Measurements from ENCODE around the gene DES.

The DES gene

DNA sequence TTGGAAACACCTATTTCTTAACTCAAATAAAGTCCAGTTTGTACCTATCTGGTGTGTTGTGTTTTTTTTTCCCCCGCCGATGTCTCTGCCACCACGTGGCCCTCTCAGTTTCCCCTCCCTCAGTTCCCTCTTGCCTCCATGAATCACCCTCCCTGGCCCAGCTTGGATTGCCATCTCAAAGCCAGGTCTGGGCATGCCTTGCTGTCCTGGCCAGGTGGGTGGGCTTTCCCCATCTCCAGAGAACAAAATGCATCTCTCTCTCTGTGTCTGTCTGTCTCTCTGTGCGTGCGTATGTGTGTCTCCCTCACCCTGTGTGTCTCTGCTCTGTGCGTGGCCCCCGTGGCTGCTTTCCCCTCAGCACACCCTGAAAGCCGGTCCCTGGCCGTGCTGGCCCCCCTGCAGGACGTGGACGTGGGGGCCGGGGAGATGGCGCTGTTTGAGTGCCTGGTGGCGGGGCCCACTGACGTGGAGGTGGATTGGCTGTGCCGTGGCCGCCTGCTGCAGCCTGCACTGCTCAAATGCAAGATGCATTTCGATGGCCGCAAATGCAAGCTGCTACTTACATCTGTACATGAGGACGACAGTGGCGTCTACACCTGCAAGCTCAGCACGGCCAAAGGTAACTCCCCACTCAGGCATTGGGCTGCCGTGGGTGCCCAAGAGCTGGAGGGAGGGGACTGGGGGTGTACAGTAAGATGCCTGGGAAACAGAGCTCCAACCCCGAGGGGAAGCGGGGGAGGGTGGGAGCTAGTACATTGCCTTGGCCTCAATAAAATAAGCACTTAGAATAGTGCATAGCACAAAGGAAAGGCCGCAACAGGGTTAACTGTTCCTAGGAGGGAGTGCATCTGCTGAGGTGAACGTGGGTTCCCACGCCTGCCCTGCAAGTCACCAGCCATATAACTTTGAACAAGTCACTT lies 48.9 kb downstream of the DES start:
- no peak for TF ChIP-seq ZFX (IDR thresholded peaks at IDR 0.05; ENCODE audit: borderline replicate concordance)
- TF ChIP-seq, protein P1, sequence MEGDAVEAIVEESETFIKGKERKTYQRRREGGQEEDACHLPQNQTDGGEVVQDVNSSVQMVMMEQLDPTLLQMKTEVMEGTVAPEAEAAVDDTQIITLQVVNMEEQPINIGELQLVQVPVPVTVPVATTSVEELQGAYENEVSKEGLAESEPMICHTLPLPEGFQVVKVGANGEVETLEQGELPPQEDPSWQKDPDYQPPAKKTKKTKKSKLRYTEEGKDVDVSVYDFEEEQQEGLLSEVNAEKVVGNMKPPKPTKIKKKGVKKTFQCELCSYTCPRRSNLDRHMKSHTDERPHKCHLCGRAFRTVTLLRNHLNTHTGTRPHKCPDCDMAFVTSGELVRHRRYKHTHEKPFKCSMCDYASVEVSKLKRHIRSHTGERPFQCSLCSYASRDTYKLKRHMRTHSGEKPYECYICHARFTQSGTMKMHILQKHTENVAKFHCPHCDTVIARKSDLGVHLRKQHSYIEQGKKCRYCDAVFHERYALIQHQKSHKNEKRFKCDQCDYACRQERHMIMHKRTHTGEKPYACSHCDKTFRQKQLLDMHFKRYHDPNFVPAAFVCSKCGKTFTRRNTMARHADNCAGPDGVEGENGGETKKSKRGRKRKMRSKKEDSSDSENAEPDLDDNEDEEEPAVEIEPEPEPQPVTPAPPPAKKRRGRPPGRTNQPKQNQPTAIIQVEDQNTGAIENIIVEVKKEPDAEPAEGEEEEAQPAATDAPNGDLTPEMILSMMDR (IDR thresholded peaks at IDR 0.05), result no peak
- no peak overlapping the region for H3K27ac ChIP-seq

DNA sequence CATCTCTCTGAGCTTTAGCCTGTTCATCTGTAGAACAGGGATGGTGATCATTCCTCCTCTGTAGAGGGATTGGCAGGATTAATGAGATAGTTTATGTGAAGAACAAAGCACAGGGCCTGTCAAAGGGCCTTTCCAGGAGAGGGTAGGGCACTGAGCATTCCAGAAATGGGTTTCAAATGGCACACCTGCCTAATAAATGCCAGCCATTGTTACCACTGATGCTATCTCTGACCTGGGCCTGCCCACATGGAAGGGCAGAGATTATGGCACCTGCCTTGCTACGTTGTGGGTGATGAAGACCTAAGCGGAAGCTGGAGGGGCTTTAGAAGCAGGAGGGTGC lies 49.5 kb downstream of the DES start:
- no peak overlapping the region for H3K27ac ChIP-seq
- no peak for TF ChIP-seq ZFX (IDR thresholded peaks at IDR 0.05; ENCODE audit: borderline replicate concordance)
- TF ChIP-seq, protein P1 (IDR thresholded peaks at IDR 0.05), result no peak

DNA sequence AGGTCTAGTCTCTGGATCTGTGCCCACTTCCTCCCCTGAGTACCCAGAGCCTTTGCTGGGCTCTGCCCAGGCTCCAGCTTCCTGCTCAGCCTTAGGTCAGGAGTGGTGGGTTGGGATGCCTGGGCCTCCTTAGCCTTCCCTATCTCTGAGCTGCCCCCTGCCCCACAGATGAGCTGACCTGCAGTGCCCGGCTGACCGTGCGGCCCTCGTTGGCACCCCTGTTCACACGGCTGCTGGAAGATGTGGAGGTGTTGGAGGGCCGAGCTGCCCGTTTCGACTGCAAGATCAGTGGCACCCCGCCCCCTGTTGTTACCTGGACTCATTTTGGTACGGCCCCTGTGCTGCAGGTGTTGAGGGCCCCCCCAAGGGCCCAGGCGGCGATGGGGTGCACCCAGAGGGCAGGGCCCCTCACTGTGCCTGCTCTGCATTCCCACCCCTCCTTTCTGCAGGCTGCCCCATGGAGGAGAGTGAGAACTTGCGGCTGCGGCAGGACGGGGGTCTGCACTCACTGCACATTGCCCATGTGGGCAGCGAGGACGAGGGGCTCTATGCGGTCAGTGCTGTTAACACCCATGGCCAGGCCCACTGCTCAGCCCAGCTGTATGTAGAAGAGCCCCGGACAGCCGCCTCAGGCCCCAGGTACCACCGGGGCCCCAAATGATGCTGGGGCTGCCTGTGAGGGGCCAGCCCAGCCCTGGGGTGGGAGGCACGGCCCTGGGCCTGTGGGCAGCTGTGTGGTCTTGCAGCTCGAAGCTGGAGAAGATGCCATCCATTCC lies 50.4 kb downstream of the DES start:
- no peak overlapping the region for H3K27ac ChIP-seq
- TF ChIP-seq, protein P1 (IDR thresholded peaks at IDR 0.05), result no peak
- no peak for TF ChIP-seq ZFX (IDR thresholded peaks at IDR 0.05; ENCODE audit: borderline replicate concordance)

DNA sequence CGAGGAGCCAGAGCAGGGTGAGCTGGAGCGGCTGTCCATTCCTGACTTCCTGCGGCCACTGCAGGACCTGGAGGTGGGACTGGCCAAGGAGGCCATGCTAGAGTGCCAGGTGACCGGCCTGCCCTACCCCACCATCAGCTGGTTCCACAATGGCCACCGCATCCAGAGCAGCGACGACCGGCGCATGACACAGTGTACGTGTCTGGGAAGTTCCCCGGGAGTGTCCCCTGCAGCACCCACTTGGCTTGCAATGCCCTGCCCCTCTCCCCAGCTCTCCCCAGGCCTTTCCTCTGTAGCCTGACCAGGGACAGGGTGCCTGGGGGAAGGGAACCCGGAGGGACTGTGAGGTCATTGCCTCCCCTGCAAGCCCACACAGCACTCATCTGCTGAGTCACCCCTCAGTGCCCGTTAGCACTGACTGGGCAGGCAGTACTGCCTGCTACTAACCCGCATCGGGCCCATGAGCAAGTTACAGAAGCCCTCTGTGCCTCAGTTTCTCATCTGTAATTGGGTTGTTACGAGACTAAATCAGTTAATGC lies 51.1 kb downstream of the DES start:
- TF ChIP-seq, protein P1 (IDR thresholded peaks at IDR 0.05), result no peak
- TF ChIP-seq ZFX (IDR thresholded peaks at IDR 0.05; ENCODE audit: borderline replicate concordance), result no peak
- no peak overlapping the region for H3K27ac ChIP-seq

DNA sequence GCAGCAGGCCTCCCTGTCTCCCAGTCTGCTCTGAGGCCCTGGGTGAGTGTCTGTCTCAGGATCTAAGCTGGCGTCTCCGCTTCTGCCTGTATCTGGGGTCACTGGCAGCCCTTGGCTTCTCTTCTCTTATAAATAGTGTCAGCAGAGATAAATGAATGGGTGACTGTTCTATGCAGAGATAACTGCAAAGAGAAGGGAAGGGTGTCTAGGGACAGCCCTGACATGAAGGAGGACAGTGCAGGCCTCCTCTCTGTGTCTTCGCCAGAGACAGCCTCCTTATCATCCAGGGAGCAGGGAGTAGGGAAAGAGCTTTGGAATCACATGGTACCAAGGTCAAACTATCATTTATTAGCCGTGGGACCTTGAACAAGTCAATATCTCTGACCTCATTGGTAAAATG lies 52.3 kb downstream of the DES start:
- TF ChIP-seq, protein P1 (IDR thresholded peaks at IDR 0.05), result no peak
- no peak for TF ChIP-seq ZFX (IDR thresholded peaks at IDR 0.05; ENCODE audit: borderline replicate concordance)
- H3K27ac ChIP-seq, result no peak overlapping the region

DNA sequence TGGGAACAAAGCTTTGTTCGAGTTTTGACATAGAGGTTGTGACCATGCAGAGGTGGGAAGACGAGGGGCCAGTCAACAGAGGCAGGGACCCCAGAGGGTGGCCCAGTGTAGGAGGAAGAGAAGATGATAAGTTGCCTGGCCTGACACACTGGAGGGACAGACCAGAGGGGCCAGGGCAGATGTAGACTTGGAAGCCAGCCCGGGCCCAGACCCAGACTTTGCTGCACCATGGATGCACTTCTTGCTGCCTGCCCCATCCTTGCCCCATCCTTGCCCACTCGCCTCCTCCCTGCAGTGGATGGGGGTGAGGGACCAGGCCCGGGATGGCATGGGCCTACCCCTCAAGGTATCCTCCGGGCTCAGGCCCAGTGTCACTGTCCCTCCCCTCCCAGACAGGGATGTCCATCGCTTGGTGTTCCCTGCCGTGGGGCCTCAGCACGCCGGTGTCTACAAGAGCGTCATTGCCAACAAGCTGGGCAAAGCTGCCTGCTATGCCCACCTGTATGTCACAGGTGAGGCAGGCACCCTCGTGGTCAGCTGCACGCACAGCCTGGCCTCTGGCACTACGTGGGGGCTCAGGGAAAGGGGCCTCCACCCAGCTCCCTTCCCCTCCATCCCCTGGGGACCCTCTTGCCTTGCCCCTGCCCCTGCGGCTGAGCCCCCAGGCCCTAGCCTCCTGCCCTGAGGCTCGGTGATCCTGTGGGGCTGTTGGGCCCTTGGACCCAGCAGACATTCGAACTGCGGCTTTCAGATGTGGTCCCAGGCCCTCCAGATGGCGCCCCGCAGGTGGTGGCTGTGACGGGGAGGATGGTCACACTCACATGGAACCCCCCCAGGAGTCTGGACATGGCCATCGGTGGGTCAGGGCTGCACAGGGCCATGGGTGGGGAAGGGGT lies 53.5 kb downstream of the DES start:
- TF ChIP-seq ZFX (IDR thresholded peaks at IDR 0.05; ENCODE audit: borderline replicate concordance), result no peak
- TF ChIP-seq, protein P1 (IDR thresholded peaks at IDR 0.05), result no peak
- H3K27ac ChIP-seq, result no peak overlapping the region

Measured in 22Rv1 (cell line).